Measurements from ENCODE around the gene DIS3L. TPM values are rescaled to one million over a fixed set of nuclear protein-coding genes. Genes with fewer than 3 reads are reported as not detected.
"Not testable (repeated sequence)": the region's sequence is repeated elsewhere in the genome, so short reads cannot be mapped to it uniquely, and the experiment has no call there.

DIS3L gene
- total RNA-seq, 4 donors from 2014 or later = 12.5 to 34.0 (median 20.6) TPM

DNA sequence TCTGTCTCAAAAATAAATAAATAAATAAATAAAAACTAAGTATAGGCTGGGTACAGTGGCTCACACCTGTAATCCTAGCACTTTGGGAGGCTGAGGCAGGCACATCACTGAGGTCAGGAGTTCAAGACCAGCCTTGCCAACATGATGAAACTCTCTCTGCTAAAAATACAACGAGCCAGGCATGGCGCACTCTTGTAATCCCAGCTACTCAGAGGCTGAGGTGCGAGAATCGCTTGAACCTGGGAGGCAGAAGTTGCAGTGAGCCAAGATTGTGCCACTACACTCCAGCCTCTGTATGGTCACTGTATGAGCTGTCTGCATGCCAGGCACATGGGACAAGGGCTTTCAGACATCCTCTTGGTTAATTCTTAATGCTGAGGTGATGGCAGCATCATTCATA is 34.4 kb downstream of the DIS3L start:
- Histone ChIP-seq H3K36me3 (peaks cover 10 to 100% (median 35%) of the 10 kb centered on the region in 3 donors), H3K27me3 (no peaks in the 10 kb centered on the region), H3K4me3 (no peak overlapping the region), H3K4me1 (no peaks in the 10 kb centered on the region), H3K9me3 (no peaks in the 10 kb centered on the region), H3K27ac (no peak overlapping the region)
- no peak for TF ChIP-seq POLR2A (IDR thresholded peaks at IDR 0.05)
- TF ChIP-seq, protein P1, sequence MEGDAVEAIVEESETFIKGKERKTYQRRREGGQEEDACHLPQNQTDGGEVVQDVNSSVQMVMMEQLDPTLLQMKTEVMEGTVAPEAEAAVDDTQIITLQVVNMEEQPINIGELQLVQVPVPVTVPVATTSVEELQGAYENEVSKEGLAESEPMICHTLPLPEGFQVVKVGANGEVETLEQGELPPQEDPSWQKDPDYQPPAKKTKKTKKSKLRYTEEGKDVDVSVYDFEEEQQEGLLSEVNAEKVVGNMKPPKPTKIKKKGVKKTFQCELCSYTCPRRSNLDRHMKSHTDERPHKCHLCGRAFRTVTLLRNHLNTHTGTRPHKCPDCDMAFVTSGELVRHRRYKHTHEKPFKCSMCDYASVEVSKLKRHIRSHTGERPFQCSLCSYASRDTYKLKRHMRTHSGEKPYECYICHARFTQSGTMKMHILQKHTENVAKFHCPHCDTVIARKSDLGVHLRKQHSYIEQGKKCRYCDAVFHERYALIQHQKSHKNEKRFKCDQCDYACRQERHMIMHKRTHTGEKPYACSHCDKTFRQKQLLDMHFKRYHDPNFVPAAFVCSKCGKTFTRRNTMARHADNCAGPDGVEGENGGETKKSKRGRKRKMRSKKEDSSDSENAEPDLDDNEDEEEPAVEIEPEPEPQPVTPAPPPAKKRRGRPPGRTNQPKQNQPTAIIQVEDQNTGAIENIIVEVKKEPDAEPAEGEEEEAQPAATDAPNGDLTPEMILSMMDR (IDR thresholded peaks at IDR 0.05) = no peak
- no peak for DNase-seq
- 87 to 94% methylated on average over 4 of the region's 4 CpGs for WGBS, 2 donors
- intact Hi-C loops (cut with DNase I) = no loop called here

DNA sequence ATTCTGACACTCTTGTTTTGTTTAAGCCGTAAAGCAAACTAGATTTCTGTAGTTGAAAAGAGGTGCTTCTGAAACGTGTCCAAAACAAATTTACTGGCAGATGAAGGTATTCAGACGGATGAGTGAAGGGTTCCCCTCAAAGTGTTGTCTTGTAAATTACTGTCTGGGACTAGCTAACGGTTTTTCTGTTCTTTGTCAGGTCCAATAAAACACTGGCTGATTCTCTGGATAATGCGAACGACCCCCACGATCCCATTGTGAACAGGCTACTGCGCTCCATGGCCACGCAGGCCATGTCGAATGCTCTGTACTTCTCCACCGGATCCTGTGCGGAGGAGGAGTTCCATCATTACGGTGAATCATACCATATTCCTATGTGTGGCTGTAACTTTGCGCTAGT is 35.4 kb downstream of the DIS3L start:
- no peaks in the 10 kb centered on the region for H3K4me1 ChIP-seq
- peaks cover 10 to 100% (median 40%) of the 10 kb centered on the region in 3 donors for H3K36me3 ChIP-seq
- no peaks in the 10 kb centered on the region for H3K9me3 ChIP-seq
- no peak for TF ChIP-seq POLR2A (IDR thresholded peaks at IDR 0.05)
- TF ChIP-seq, protein P1 (IDR thresholded peaks at IDR 0.05) = no peak
- WGBS, 2 donors = 87 to 93% methylated on average over 14 of the region's 14 CpGs
- DNase-seq = no peak
- no peaks in the 10 kb centered on the region for H3K27me3 ChIP-seq
- intact Hi-C loops (cut with DNase I) = no loop called here
- no peak overlapping the region for H3K4me3 ChIP-seq
- no peak overlapping the region for H3K27ac ChIP-seq

DNA sequence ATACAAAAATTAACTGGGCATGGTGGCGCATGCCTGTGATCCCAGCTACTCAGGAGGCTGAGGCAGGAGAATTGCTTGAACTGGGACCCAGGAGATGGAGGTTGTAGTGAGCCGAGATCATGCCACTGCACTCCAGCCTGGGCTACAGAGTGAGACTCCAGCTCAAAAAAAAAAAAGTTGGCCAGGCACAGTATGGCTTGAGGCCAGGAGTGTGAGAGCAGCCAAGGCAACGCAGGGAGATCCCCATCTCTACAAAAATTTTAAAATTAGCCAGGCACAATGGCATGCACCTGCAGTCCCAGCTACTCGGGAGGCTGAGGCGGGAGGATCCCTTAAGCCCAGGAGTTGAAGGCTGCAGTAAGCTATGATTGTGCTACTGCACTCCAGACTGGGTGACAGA is 55.2 kb downstream of the DIS3L start:
- H3K27me3 ChIP-seq; H3K9me3 ChIP-seq; H3K4me3 ChIP-seq; H3K4me1 ChIP-seq; H3K27ac ChIP-seq; DNase-seq; intact Hi-C loops (cut with DNase I): not testable (repeated sequence)
- 40 to 45% methylated on average over 4 to 5 of the region's 5 CpGs for WGBS, 2 donors
- peaks cover 0 to 70% (median 0%) of the 10 kb centered on the region in 3 donors for H3K36me3 ChIP-seq

DNA sequence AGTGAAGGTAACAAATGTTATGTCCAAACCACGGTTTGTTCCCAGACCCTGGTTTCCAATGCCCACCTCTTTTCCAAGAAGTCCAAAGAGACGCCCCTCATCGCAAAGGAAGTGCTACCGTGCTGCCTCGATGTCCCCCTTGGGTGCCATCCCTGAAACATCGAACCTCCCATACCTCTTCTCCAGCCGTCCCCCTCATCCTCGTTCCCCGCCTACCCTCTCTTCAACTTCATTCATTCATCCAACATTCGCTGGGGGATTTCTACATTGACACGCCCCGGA is 62.6 kb downstream of the DIS3L start:
- H3K4me3 ChIP-seq = peak overlapping the region; percentile 44 to 89 (median 74)
- WGBS, 2 donors = 3 to 4% methylated on average over 10 to 12 of the region's 12 CpGs
- H3K4me1 ChIP-seq = peaks cover 0 to 22% (median 0%) of the 10 kb centered on the region in 3 donors
- no peaks in the 10 kb centered on the region for H3K27me3 ChIP-seq
- TF ChIP-seq, protein P1 (IDR thresholded peaks at IDR 0.05) = no peak
- TF ChIP-seq POLR2A (IDR thresholded peaks at IDR 0.05) = no peak
- H3K36me3 ChIP-seq = peaks cover 0 to 19% (median 0%) of the 10 kb centered on the region in 3 donors
- no peaks in the 10 kb centered on the region for H3K9me3 ChIP-seq
- H3K27ac ChIP-seq = peak overlapping the region; percentile 74 to 92 (median 88)
- intact Hi-C loops (cut with DNase I) = no loop called here
- no peak for DNase-seq

DNA sequence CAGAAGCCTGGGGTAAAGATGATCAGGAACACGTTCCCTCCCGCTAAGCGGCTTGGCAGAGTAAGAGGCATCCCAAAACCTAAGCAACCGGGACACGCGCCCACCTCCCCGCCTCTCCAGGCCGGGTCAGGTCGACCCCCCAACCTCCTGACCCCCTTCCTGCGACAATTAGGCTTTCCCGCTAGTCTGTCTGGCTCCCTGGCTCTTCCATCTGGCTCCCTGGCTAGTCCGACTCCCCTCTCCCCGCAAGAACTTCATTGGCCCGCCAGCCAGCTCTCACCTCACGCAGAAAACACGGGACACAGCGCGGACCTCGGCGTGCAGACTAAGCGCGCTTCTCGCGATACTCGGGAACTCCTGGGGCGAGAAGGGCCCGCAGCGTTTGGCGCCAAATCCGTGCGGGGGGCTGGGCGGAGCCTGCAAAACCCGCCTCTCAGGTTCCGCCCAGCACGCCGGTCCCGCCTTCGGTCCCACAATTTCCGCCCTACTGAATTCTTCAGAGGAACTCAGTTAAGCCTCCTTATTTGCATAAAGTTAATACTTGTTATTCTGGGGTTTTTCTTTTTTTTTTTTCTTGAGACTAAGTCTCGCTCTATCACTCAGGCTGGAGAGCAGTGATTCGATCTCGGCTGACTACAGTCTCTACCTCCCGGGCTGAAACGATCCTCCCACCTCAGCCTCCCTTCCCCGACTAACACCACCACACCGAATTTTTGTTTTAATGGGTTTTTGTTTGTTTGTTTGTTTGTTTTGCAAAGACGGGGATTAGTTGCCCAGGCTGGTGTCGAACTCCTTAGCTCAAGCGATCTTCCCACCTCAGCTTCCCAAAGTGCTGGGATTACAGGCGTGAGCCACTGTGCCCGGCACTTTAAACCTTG is 63.2 kb downstream of the DIS3L start, which contains the start of gene TIPIN:
Gene TIPIN, minus strand, starts transcription at position 327 of the 878 bp plus-strand sequence. CDS start 3,738 bp downstream, outside the sequence.
- H3K4me3 ChIP-seq = peak within 1 kb of the TSS; percentile 44 to 89 (median 74)
- intact Hi-C loops (cut with DNase I) = no loop called here
- WGBS, 2 donors = 9 to 12% methylated on average over 25 to 39 of the region's 51 CpGs
- H3K27ac ChIP-seq = peak within 1 kb of the TSS; percentile 74 to 92 (median 88)
- no peaks in the 10 kb centered on the region for H3K27me3 ChIP-seq
- peaks cover 0 to 13% (median 0%) of the 10 kb centered on the region in 3 donors for H3K36me3 ChIP-seq
- peak; percentile 80 for DNase-seq
- H3K9me3 ChIP-seq = no peaks in the 10 kb centered on the region
- peak in 2 of 4 donors; percentile 35 to 66 for TF ChIP-seq POLR2A (IDR thresholded peaks at IDR 0.05)
- TF ChIP-seq, protein P1 (IDR thresholded peaks at IDR 0.05) = no peak
- H3K4me1 ChIP-seq = peaks cover 0 to 22% (median 0%) of the 10 kb centered on the region in 3 donors

All from esophagus squamous epithelium (tissue), 5 donors.